Osteoblast (primary cell): ENCODE data around the gene YTHDC1. TPM values are rescaled to one million over a fixed set of nuclear protein-coding genes. Genes with fewer than 3 reads are reported as not detected.

Experiments
- DNase-seq: peaks from one replicate; pipeline ENCODE4 v3.0.0; 2011; ENCODE audit warnings: low spot score, mixed read lengths; ENCODE audit not compliant: insufficient read length; ENCODE audit errors: missing footprints
- H2AFZ ChIP-seq: 2 replicates; pipeline ENCODE4 v1.6.0; 2011; ENCODE audit warnings: mild to moderate bottlenecking, low read length
- H3K27ac ChIP-seq: 2 replicates; pipeline ENCODE4 v1.5.1; 2011; ENCODE audit warnings: mild to moderate bottlenecking, low read depth, low read length, moderate library complexity
- H3K27me3 ChIP-seq: 2 replicates; pipeline ENCODE4 v1.6.0; 2012; ENCODE audit warnings: mild to moderate bottlenecking, control low read depth, inconsistent platforms, low read length, moderate library complexity; ENCODE audit not compliant: insufficient read depth
- H3K36me3 ChIP-seq: 2 replicates; pipeline ENCODE4 v1.5.1; 2011; ENCODE audit warnings: mild to moderate bottlenecking, low read length, control low read depth, moderate library complexity; ENCODE audit not compliant: insufficient read depth
- H3K4me1 ChIP-seq: 2 replicates; pipeline ENCODE4 v1.5.1; 2011; ENCODE audit warnings: mild to moderate bottlenecking, low read length, control low read depth, moderate library complexity; ENCODE audit not compliant: insufficient read depth
- H3K4me2 ChIP-seq: 2 replicates; pipeline ENCODE4 v1.6.0; 2011; ENCODE audit warnings: mild to moderate bottlenecking, low read length; ENCODE audit not compliant: insufficient read depth
- H3K4me3 ChIP-seq: fragments of 200-600 bp; sonication (generic); 3 replicates; pipeline ENCODE4 v1.5.1; 2012; ENCODE audit warnings: mild to moderate bottlenecking, low read length, inconsistent platforms; ENCODE audit not compliant: insufficient read depth
- H3K79me2 ChIP-seq: 2 replicates; pipeline ENCODE4 v1.6.0; 2012; ENCODE audit warnings: mild to moderate bottlenecking, low read length, control low read depth, inconsistent platforms; ENCODE audit not compliant: insufficient read depth
- H3K9me3 ChIP-seq: 2 replicates; pipeline ENCODE4 v1.5.1; 2011; ENCODE audit warnings: low read depth, low read length, control low read depth
- H4K20me1 ChIP-seq: 2 replicates; pipeline ENCODE4 v1.6.0; 2012; ENCODE audit warnings: mild to moderate bottlenecking, low read length, control low read depth; ENCODE audit not compliant: insufficient read depth
- CTCF ChIP-seq: IDR thresholded peaks from 2 replicates; pipeline ENCODE4 v1.5.1; 2011; ENCODE audit warnings: mild to moderate bottlenecking, low read depth, low read length, moderate library complexity; ENCODE audit errors: extremely low read depth
- total RNA-seq: library from RNA; depleted of rRNA; stranded (reverse); fragments of >200 nt; gene quantifications from 2 replicates; pipeline ENCODE4 v1.2.3, GENCODE V29; 2012

YTHDC1 gene
- 40.2 and 41.0 TPM in 2 replicates for total RNA-seq

- peak within 1 kb of the TSS; percentile 98 for H3K4me3 ChIP-seq
- H3K27ac ChIP-seq, result peak within 1 kb of the TSS; percentile 97
- no peak for TF ChIP-seq CTCF
- peaks cover 2% of the 10 kb centered on the region for H3K27me3 ChIP-seq
- H3K4me2 ChIP-seq, result peak within 1 kb of the TSS; percentile 99
- peaks cover 20% of the 10 kb centered on the region for H3K4me1 ChIP-seq
- H4K20me1 ChIP-seq, result peaks cover 39% of the 10 kb centered on the region
- H2AFZ ChIP-seq, result peak within 1 kb of the TSS; percentile 100
- no peaks in the 10 kb centered on the region for H3K9me3 ChIP-seq
- peak; percentile 96 for DNase-seq
- no peaks in the 10 kb centered on the region for H3K36me3 ChIP-seq
- H3K79me2 ChIP-seq, result peaks cover 51% of the 10 kb centered on the region
Measured at GRCh38 chr4:68349649-68350360, at the start of gene YTHDC1. YTHDC1 (minus strand) TSS chr4:68350090; CDS start chr4:68349753, 337 bp downstream.

- H3K4me1 ChIP-seq, result no peaks in the 10 kb centered on the region
- no peaks in the 10 kb centered on the region for H3K9me3 ChIP-seq
- no peak overlapping the region for H3K27ac ChIP-seq
- no peak overlapping the region for H3K4me2 ChIP-seq
- H2AFZ ChIP-seq, result no peak overlapping the region
- TF ChIP-seq CTCF, result no peak
- no peaks in the 10 kb centered on the region for H3K79me2 ChIP-seq
- no peak for DNase-seq
- no peaks in the 10 kb centered on the region for H3K36me3 ChIP-seq
- no peak overlapping the region for H3K4me3 ChIP-seq
- H3K27me3 ChIP-seq, result no peaks in the 10 kb centered on the region
- H4K20me1 ChIP-seq, result no peaks in the 10 kb centered on the region
Measured at GRCh38 chr4:68399306-68399705, 49.4 kb upstream of the YTHDC1 start.

- Histone ChIP-seq H3K9me3 (no peaks in the 10 kb centered on the region), H4K20me1 (no peaks in the 10 kb centered on the region), H3K36me3 (no peaks in the 10 kb centered on the region), H3K79me2 (no peaks in the 10 kb centered on the region), H3K27me3 (no peaks in the 10 kb centered on the region), H3K4me1 (no peaks in the 10 kb centered on the region), H3K27ac (no peak overlapping the region), H3K4me3 (no peak overlapping the region), H2AFZ (no peak overlapping the region), H3K4me2 (no peak overlapping the region)
- no peak for DNase-seq
- TF ChIP-seq CTCF, result no peak
Measured at GRCh38 chr4:68396756-68397155, 46.9 kb upstream of the YTHDC1 start.

- H3K27me3 ChIP-seq, result no peaks in the 10 kb centered on the region
- H3K79me2 ChIP-seq, result no peaks in the 10 kb centered on the region
- H3K36me3 ChIP-seq, result no peaks in the 10 kb centered on the region
- H3K4me1 ChIP-seq, result no peaks in the 10 kb centered on the region
- H4K20me1 ChIP-seq, result no peaks in the 10 kb centered on the region
- no peak overlapping the region for H3K4me2 ChIP-seq
- H3K9me3 ChIP-seq, result no peaks in the 10 kb centered on the region
- H3K4me3 ChIP-seq, result no peak overlapping the region
- DNase-seq, result no peak
- no peak overlapping the region for H2AFZ ChIP-seq
- H3K27ac ChIP-seq, result no peak overlapping the region
- TF ChIP-seq CTCF, result no peak
Measured at GRCh38 chr4:68391436-68391835, 41.5 kb upstream of the YTHDC1 start.
